HG02870 (cell line): ENCODE measurements around the gene ZNF638.

Experiments
- ATAC-seq: cut with Tn5 transposase; IDR thresholded peaks from one replicate; pipeline ENCODE4 v1.9.1; 2021; ENCODE audit warnings: mild to moderate bottlenecking, moderate library complexity; ENCODE audit not compliant: unreplicated experiment

Gene ZNF638

DNA sequence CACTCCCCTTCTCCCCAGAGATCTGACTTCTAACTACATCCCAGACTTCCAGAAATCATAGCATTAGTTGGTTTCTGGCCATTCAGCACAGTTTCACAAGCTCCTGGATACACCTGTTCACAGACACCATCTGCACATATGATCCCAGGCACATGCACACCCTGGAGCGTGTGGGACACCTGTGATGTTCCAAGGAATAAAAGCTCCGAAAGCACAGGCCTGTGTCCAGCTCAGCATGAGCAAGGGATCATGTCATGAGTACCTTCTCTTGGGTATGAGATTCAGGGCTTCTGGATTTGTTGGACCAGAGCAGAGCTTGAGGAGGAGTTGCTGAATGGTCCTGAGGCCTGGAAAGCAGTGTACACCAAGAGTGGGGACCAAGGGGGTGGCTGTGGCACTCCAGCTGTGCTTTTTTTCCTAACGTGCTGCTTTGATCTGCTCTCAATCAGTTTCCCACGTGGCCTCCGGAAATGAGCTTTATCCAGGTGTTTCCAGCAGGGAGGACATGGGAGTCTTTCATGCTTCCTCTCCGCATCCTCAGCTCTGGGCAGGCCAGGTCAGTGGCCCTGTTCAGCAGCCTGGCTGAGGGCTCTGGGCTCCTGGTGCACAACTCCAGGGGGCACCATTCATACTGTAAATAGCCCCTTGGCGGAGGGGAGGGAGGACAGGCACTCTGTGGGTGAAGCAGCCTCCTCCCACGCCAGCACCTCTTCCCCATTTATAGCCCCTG lies 123.6 kb downstream of the ZNF638 start:
- no peak for ATAC-seq

GRCh38 chr2:71455741-71456569 lies 124.4 kb downstream of the ZNF638 start:
- no peak for ATAC-seq

DNA sequence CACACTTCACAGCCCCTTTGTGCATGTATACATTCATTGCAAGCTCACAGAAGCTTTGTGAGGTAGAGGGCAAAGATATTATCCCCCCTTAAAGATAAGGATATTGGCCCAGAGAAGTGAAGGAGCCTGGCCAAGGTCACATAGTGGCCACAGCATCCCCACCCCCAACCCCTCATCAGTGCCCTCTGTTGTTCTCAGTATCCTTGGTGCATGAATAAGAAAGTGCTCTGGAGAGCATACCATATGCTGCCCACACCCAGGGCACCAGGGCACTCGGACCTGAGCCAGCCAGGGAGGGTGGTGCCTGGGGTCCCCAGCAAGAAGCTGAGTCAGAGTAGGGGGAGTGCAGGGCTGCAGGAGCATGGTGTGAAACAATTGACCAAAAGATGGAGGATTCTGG lies 125.0 kb downstream of the ZNF638 start:
- no peak for ATAC-seq

DNA sequence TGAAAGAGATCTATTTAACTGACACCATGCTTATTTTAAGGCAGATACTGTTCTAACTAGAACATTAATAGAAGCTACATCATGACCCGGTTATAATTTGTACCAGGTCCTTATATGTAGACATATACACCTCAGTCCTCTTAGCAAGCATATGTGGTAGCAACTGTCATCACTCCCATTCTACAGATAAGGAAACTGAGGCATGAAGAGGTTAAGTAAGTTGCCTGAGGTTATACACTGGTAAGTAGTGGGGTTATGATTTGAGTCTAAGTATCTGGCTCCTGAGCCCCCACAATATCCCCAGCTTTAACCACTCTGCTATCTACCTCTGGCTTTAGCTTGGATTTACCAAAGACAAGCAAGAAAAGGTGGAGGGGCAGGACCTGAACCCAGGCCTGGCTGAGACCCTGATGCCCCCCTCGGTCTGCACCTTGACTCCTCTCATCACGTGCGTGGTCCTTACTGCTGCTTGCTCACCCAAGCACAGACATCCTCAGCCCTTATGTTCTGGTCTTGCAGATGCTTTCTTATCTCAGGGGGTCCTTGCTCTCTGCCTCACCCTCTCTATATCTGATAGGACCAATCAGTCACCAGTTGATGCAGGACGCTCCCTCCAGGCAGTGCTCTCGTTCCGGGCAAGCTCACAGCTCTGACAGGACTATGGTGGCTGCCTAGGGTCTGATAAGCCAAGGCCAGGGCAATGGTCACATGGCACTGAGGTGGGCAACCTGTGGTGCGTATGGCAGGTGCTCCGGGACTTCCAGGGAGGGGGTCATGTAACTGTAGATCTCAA lies 125.7 kb downstream of the ZNF638 start:
- no peak for ATAC-seq

GRCh38 chr2:71457923-71458322 lies 126.3 kb downstream of the ZNF638 start:
- ATAC-seq = no peak

GRCh38 chr2:71458413-71459083 lies 127.0 kb downstream of the ZNF638 start:
- ATAC-seq = no peak

- no peak for ATAC-seq
Measured at GRCh38 chr2:71459084-71459431, 127.5 kb downstream of the ZNF638 start.

DNA sequence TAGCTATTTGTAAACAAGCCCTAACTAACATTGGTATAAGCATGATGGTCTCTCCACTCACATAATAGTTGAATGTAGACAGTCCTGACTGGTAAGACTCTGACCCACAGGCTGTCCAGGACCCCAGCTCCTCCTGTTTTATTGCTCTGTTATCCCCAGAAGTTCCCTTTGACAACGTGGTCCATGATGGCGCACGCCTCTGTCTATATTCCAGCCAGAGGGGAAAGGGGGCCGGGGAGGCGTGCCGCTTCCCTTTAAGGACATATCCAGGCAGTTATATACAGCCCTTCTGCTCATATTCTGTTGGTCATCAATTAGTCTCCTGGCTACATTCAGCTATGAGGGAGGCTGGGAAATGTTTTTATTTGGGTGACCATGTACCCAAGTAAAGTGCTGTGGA lies 128.5 kb downstream of the ZNF638 start:
- no peak for ATAC-seq

- no peak for ATAC-seq
Measured at GRCh38 chr2:71460595-71461303, 129.2 kb downstream of the ZNF638 start.

DNA sequence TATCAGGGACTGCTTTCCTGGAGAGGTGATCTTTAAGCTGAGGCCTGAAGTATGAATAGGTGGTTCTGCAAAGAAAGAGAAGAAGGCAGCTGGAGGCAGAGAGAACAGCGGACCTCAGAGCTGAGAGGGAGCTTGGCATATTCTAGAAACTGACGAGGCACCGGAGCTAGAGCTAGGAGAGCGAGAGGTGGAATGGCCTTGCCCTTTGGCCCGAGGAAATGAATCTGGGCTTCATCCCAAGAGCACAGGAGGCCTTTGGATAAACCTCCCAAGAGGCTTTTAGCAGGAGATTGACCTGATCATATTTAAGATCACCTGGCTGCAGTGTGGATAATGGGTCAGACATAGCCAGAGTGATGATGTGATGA lies 129.7 kb downstream of the ZNF638 start:
- ATAC-seq = no peak

GRCh38 chr2:71462056-71462605 lies 130.5 kb downstream of the ZNF638 start:
- ATAC-seq = no peak

DNA sequence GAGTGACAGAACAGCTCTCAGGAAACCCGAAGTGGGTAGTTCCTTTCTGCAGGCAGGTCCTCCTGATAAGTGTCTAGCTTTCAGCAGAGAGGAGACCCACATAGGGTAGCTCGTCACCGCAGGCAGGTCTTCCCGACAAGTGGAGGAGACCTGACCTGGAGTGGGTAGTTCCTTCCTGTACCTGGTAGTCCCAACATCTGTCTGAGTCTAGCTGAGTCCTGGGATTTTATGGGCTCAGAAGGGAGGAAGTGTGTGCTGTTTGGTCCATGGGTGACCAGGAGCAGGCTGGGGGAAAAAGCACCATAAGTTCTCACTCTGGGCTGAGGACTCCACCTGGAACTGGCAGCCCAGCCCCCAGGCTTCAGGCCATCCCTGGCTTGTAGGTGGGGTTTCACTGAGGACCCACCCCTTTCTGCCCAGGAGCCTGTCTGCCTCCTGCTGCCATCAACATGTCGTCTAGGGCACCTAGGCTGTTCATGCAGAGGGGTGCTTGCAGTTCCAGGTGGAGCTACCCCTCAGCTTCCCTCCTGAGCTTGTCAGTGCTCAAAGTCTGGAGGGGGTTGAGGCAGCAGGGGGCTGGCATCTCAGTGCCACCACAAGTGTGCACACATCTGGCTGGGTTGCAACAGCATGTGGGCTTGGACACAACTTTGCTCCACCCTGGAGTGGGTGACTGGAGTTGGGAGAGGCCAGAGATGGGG lies 131.2 kb downstream of the ZNF638 start:
- no peak for ATAC-seq

DNA sequence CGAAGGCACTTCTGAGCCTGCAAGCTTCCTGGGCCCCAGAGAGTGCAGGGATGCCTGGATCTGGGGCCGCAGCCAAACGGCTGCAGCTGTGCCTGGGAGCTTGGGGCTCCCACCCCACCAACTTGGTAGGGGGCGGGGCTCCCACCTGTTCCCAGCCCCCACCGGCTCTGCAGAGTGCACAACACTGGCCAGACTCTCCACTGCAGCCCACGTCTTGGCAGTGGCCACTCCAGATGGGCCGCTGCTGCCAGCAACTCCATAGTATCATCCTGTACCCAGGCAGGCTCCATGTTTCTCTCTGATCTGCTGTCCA lies 131.7 kb downstream of the ZNF638 start:
- no peak for ATAC-seq

DNA sequence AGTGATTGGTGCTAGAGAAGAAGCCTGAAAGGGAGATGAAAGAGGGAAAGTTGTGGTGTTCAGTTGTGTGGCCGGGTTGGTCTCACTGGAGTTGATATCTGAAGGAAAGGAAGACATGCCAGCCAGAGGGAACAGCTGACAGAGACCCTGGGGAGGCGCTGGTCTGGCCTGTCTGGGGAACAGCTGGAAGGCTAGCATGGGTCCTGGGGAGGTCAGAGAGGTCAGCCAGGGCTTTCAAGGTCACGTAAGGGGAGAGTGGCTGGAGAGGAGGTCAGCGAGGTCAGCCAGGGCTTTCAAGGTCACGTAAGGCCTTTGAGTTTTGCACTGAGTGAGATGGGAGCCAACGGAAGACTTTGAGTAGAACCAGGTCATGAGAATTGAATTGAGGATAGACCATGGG lies 132.8 kb downstream of the ZNF638 start:
- ATAC-seq = no peak

GRCh38 chr2:71465356-71465755 lies 133.8 kb downstream of the ZNF638 start:
- ATAC-seq = no peak

DNA sequence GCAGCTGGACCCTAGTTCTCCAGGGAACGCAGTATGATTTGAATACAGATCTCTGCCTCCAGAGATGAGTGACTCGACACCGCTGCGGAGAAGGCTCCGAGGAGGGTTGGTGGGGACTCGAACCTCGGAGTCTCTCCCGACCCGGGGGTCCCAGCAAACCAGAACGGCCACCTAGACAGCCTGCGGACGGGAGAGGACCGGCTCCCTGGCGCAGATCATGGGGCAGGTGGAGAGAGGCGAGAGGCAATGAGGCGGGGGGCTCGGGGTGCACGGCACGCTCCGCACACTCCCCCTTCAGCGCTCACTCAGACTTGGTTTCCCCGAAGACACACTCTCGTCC lies 134.3 kb downstream of the ZNF638 start:
- no peak for ATAC-seq

- no peak for ATAC-seq
Measured at GRCh38 chr2:71466301-71467179, 135.0 kb downstream of the ZNF638 start.

DNA sequence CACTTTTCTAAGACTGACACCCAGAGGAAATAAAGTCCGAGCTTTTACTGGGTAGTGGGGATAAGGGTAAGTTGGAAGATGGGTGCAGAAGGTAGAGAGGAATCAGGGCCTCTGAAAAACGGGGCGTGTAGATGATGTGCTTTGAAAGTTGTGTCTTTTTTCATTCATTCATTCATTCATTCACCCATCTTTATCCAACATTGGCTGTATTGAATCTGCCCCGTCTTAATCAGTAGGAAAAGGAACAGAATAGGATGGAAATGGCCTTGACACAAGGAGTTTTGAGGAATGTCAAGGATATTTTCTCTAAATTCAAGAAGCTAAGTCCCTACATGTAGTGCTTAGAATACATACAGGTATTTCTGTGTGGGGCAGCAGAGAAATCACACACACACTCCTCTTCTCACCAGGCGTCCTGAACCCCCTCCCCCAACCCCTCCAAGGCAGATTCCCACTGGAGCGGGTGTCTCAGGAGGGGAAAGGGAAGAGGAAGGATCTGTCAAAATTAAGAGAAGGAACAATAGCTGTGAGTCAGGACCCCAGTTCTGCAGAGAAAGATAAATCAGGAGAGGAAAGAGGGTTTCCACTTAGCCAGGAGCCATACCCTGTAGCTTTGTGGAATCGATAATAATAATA lies 135.7 kb downstream of the ZNF638 start:
- ATAC-seq = no peak
